WTC11 (cell line): ENCODE data around the gene MAP3K5. TPM values are rescaled to one million over a fixed set of nuclear protein-coding genes. Genes with fewer than 3 reads are reported as not detected.

ENCODE experiments used
- ATAC-seq: fragments of 200-7000 bp; cut with Tn5 transposase; 2 replicates; pipeline ENCODE4 v1.10.0; 2021; ENCODE audit warnings: mild to moderate bottlenecking, moderate library complexity
- CTCF ChIA-PET: fragments of 300-600 bp; sonication (Branson Sonifier 250); formaldehyde crosslinking; loops from one replicate; lab custom pipeline; 2021; ENCODE audit warnings: antibody characterized with exemption; lab: Charles Lee
- POLR2A ChIA-PET: fragments of 350-600 bp; sonication (Branson Sonifier 250); formaldehyde crosslinking; loops from one replicate; lab custom pipeline; 2021; ENCODE audit warnings: antibody characterized with exemption; lab: Charles Lee
- DNase-seq: peaks from one replicate; pipeline ENCODE4 v3.0.0; 2021; ENCODE audit warnings: low spot score
- H3K27ac Mint-ChIP-seq: 2 replicates; pipeline ENCODE4 v1.8.0; 2021; ENCODE audit warnings: mixed read lengths
- H3K27me3 Mint-ChIP-seq: 2 replicates; pipeline ENCODE4 v1.8.0; 2021; ENCODE audit warnings: low read depth, mild to moderate bottlenecking, moderate library complexity, mixed read lengths
- H3K36me3 Mint-ChIP-seq: 2 replicates; pipeline ENCODE4 v1.8.0; 2021; ENCODE audit warnings: mixed read lengths
- H3K4me1 Mint-ChIP-seq: 2 replicates; pipeline ENCODE4 v1.8.0; 2022; ENCODE audit warnings: mixed read lengths
- H3K4me3 Mint-ChIP-seq: 2 replicates; pipeline ENCODE4 v1.8.0; 2021; ENCODE audit warnings: mild to moderate bottlenecking, moderate library complexity, mixed read lengths
- H3K9me3 Mint-ChIP-seq: 2 replicates; pipeline ENCODE4 v1.8.0; 2021; ENCODE audit warnings: mixed read lengths
- CREB1 ChIP-seq: sonication (generic); formaldehyde crosslinking; IDR thresholded peaks from 2 replicates; pipeline ENCODE4 v1.8.0; 2023; ENCODE audit warnings: mild to moderate bottlenecking, missing genetic modification reagents
- CREM ChIP-seq: sonication (generic); formaldehyde crosslinking; IDR thresholded peaks from 2 replicates; pipeline ENCODE4 v1.8.1; 2022; ENCODE audit warnings: mild to moderate bottlenecking, missing genetic modification reagents, moderate library complexity
- FOXJ3 ChIP-seq: sonication (generic); formaldehyde crosslinking; IDR thresholded peaks from 2 replicates; pipeline ENCODE4 v1.9.0; 2021; ENCODE audit warnings: missing genetic modification reagents, mild to moderate bottlenecking, borderline replicate concordance
- GTF2I ChIP-seq: fragments of 250-450 bp; sonication (Bioruptor Pico); conservative IDR thresholded peaks from 2 replicates; pipeline ENCODE4 v1.4.0; 2021; ENCODE audit warnings: mild to moderate bottlenecking
- JAZF1 ChIP-seq: fragments of 250-450 bp; sonication (Bioruptor Pico); IDR thresholded peaks from 2 replicates; pipeline ENCODE4 v1.9.0; 2021; ENCODE audit warnings: moderate library complexity, mild to moderate bottlenecking, inconsistent platforms
- JUN ChIP-seq: sonication (generic); formaldehyde crosslinking; IDR thresholded peaks from 2 replicates; pipeline ENCODE4 v1.8.0; 2023; ENCODE audit warnings: mild to moderate bottlenecking, missing genetic modification reagents
- KAT7 ChIP-seq: sonication (generic); formaldehyde crosslinking; IDR thresholded peaks from 2 replicates; pipeline ENCODE4 v1.8.1; 2023; ENCODE audit warnings: missing genetic modification reagents, mild to moderate bottlenecking, borderline replicate concordance
- NR3C1 ChIP-seq: sonication (generic); formaldehyde crosslinking; conservative IDR thresholded peaks from 2 replicates; pipeline ENCODE4 v1.8.1; 2023; ENCODE audit warnings: low read depth, mild to moderate bottlenecking, missing genetic modification reagents
- OVOL2 ChIP-seq: fragments of 250-450 bp; sonication (Bioruptor Pico); IDR thresholded peaks from 2 replicates; pipeline ENCODE4 v1.9.0; 2021; ENCODE audit warnings: mild to moderate bottlenecking, borderline replicate concordance
- SMAD4 ChIP-seq: sonication (generic); formaldehyde crosslinking; IDR thresholded peaks from 2 replicates; pipeline ENCODE4 v1.8.0; 2022; ENCODE audit warnings: mild to moderate bottlenecking, missing genetic modification reagents
- SOX15 ChIP-seq: fragments of 250-450 bp; sonication (Bioruptor Pico); IDR thresholded peaks from 2 replicates; pipeline ENCODE4 v1.9.0; 2021; ENCODE audit warnings: mild to moderate bottlenecking
- ZNF138 ChIP-seq: sonication (generic); formaldehyde crosslinking; conservative IDR thresholded peaks from 2 replicates; pipeline ENCODE4 v1.8.1; 2022; ENCODE audit warnings: mild to moderate bottlenecking, moderate library complexity, missing genetic modification reagents
- ZNF423 ChIP-seq: fragments of 250-450 bp; sonication (Bioruptor Pico); IDR thresholded peaks from 2 replicates; pipeline ENCODE4 v2.1.2; 2022; ENCODE audit warnings: mild to moderate bottlenecking, moderate library complexity
- total RNA-seq: library from RNA; stranded (reverse); gene quantifications from 3 replicates; pipeline ENCODE4 v1.2.3, GENCODE V29; 2021
- TF ChIP-seq, protein P1 (sequence below): sonication (generic); formaldehyde crosslinking; conservative IDR thresholded peaks from 2 replicates; pipeline ENCODE4 v1.8.1; 2022; ENCODE audit warnings: mild to moderate bottlenecking, missing genetic modification reagents
- TF ChIP-seq, protein P2 (sequence below): fragments of 250-450 bp; sonication (Bioruptor Pico); IDR thresholded peaks from 2 replicates; pipeline ENCODE4 v1.9.0; 2021; ENCODE audit warnings: moderate library complexity, mild to moderate bottlenecking, inconsistent platforms, borderline replicate concordance
- TF ChIP-seq, protein P3 (sequence below): sonication (generic); formaldehyde crosslinking; IDR thresholded peaks from 2 replicates; pipeline ENCODE4 v1.8.1; 2023; ENCODE audit warnings: mild to moderate bottlenecking, missing genetic modification reagents, moderate library complexity
- TF ChIP-seq, protein P4 (sequence below): sonication (generic); formaldehyde crosslinking; IDR thresholded peaks from 2 replicates; pipeline ENCODE4 v1.8.0; 2022; ENCODE audit warnings: mild to moderate bottlenecking, missing genetic modification reagents
- TF ChIP-seq, protein P5 (sequence below): fragments of 250-450 bp; sonication (Bioruptor Pico); IDR thresholded peaks from 2 replicates; pipeline ENCODE4 v1.9.0; 2021; ENCODE audit warnings: mild to moderate bottlenecking
- TF ChIP-seq, protein P6 (sequence below): sonication (generic); formaldehyde crosslinking; IDR thresholded peaks from 2 replicates; pipeline ENCODE4 v1.8.0; 2023; ENCODE audit warnings: missing genetic modification reagents, mild to moderate bottlenecking, borderline replicate concordance

The MAP3K5 gene
- total RNA-seq, 1 experiment from 2014 or later = 1.6 TPM

DNA sequence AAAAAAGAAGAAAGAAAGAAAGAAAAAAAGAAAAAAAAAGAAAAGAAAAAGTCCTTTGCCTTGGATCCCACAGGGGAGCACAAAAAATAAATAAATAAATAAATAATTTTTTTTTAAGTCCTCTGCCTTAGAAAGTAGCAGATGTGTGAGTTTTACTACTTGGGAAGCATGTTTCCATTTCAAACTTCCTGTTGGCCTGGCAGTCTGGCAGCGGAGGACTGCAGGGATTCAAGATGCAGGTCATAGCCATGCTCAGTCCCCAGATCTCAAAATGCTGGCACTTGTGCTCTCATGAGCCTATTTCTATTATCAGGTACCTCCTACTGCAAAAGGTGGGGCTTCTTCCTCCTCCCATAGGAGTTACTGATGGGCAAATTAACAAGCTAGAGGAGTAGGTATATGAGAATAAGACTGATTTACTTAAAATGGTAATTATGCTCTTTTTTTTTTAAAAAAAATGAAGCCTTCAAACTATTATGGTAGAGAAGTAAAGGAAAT is 187.9 kb downstream of the MAP3K5 start (continued):
- no peak for TF ChIP-seq FOXJ3 (CRISPR knock-in tag)
- TF ChIP-seq, all 79 proteins: peak for 0

DNA sequence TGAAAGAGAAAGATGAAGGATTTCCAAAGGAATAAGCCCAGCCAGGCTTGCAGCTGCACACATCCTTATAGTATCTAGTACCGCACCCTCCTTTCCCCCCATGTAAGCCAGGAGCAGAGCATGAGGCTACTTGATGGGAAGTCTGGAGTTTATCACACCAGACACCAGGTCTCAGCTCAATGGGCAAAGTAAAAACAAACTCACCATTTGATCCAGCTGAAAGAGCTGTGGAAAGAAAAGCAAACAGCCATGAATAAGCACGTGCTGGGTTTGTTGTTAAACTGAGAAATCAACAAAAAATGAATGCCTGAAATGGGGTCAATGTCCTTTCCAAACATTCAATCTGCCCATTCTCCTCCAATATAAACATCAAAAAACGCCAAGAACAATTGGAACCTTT is 191.5 kb downstream of the MAP3K5 start:
- TF ChIP-seq CREB1 (CRISPR knock-in tag) (no peak), OVOL2 (CRISPR knock-in tag) (no peak), CREM (CRISPR knock-in tag) (no peak), ZNF423 (CRISPR knock-in tag) (no peak), SOX15 (CRISPR knock-in tag) (no peak), NR3C1 (no peak)
- TF ChIP-seq, protein P1, sequence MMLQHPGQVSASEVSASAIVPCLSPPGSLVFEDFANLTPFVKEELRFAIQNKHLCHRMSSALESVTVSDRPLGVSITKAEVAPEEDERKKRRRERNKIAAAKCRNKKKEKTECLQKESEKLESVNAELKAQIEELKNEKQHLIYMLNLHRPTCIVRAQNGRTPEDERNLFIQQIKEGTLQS (CRISPR knock-in tag) = no peak
- TF ChIP-seq, protein P2, sequence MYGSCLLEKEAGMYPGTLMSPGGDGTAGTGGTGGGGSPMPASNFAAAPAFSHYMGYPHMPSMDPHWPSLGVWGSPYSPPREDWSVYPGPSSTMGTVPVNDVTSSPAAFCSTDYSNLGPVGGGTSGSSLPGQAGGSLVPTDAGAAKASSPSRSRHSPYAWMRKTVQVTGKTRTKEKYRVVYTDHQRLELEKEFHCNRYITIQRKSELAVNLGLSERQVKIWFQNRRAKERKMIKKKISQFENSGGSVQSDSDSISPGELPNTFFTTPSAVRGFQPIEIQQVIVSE = no peak
- ChIA-PET POLR2A (interaction anchor here (0.6 kb wide), 1 partner anchor 119 kb away, joined by 3 read pairs; no protein-coding TSS in a partner anchor), CTCF (interaction anchor here (0.8 to 1.4 kb wide), 2 partner anchors 10 to 191 kb away, joined by 4 to 6 read pairs; partner anchors contain the start of gene MAP3K5)
- Mint-ChIP-seq H3K4me1 (no peaks in the 10 kb centered on the region), H3K4me3 (no peak overlapping the region), H3K27ac (no peak overlapping the region), H3K27me3 (no peaks in the 10 kb centered on the region), H3K36me3 (no peaks in the 10 kb centered on the region), H3K9me3 (no peaks in the 10 kb centered on the region)
- ATAC-seq (no peak), DNase-seq (no peak)

DNA sequence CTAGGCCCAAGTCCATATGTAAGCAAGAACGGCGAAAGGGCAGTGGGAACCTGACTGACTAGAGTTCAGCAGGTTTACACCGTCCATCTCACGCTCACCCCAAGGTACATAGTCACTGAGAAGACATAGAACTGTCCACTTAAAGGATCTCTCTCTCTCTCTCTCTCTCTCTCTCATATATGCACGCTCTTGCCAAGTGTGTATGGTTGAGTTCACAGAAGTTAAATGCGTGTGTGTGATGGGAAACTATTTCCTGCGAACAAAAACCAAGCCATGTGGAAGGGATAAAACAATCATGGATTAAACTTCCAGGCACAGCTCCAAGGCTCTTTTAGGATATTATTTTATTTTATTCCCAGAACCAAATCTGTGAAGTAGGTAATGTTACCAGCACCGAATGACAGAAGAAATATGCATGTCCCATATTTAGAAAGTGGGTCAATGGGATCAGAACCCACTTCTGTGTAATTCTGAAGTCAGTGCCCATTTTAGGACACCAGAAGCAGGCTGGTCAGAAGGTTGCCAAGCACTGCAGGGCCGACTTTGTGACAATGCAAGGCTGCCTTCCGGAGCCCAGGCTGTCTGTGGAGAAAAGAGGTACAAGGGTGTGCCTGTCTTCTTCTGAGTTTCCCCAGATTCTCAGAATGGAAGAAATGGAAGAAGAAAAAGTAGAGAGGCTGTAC is 192.8 kb downstream of the MAP3K5 start:
- H3K36me3 Mint-ChIP-seq = no peaks in the 10 kb centered on the region
- DNase-seq (no peak), ATAC-seq (no peak)
- no peaks in the 10 kb centered on the region for H3K27me3 Mint-ChIP-seq
- no peak overlapping the region for H3K4me3 Mint-ChIP-seq
- ChIA-PET CTCF (interaction anchor here (1.5 kb wide), 1 partner anchor 9 kb away, joined by 4 read pairs; no protein-coding TSS in a partner anchor), POLR2A (no interaction called here)
- no peak for TF ChIP-seq ZNF138 (CRISPR knock-in tag)
- no peak for TF ChIP-seq SMAD4 (CRISPR knock-in tag)
- no peak for TF ChIP-seq KAT7
- no peak for TF ChIP-seq JAZF1 (CRISPR knock-in tag)
- TF ChIP-seq, protein P3, sequence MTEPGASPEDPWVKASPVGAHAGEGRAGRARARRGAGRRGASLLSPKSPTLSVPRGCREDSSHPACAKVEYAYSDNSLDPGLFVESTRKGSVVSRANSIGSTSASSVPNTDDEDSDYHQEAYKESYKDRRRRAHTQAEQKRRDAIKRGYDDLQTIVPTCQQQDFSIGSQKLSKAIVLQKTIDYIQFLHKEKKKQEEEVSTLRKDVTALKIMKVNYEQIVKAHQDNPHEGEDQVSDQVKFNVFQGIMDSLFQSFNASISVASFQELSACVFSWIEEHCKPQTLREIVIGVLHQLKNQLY (CRISPR knock-in tag) = no peak
- TF ChIP-seq GTF2I (CRISPR knock-in tag) = no peak
- TF ChIP-seq FOXJ3 (CRISPR knock-in tag) = no peak
- TF ChIP-seq, protein P4, sequence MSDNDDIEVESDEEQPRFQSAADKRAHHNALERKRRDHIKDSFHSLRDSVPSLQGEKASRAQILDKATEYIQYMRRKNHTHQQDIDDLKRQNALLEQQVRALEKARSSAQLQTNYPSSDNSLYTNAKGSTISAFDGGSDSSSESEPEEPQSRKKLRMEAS = no peak
- no peak for TF ChIP-seq CREM (CRISPR knock-in tag)
- no peak for TF ChIP-seq JUN (CRISPR knock-in tag)
- TF ChIP-seq, protein P5, sequence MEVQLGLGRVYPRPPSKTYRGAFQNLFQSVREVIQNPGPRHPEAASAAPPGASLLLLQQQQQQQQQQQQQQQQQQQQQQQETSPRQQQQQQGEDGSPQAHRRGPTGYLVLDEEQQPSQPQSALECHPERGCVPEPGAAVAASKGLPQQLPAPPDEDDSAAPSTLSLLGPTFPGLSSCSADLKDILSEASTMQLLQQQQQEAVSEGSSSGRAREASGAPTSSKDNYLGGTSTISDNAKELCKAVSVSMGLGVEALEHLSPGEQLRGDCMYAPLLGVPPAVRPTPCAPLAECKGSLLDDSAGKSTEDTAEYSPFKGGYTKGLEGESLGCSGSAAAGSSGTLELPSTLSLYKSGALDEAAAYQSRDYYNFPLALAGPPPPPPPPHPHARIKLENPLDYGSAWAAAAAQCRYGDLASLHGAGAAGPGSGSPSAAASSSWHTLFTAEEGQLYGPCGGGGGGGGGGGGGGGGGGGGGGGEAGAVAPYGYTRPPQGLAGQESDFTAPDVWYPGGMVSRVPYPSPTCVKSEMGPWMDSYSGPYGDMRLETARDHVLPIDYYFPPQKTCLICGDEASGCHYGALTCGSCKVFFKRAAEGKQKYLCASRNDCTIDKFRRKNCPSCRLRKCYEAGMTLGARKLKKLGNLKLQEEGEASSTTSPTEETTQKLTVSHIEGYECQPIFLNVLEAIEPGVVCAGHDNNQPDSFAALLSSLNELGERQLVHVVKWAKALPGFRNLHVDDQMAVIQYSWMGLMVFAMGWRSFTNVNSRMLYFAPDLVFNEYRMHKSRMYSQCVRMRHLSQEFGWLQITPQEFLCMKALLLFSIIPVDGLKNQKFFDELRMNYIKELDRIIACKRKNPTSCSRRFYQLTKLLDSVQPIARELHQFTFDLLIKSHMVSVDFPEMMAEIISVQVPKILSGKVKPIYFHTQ = no peak
- TF ChIP-seq, protein P6, sequence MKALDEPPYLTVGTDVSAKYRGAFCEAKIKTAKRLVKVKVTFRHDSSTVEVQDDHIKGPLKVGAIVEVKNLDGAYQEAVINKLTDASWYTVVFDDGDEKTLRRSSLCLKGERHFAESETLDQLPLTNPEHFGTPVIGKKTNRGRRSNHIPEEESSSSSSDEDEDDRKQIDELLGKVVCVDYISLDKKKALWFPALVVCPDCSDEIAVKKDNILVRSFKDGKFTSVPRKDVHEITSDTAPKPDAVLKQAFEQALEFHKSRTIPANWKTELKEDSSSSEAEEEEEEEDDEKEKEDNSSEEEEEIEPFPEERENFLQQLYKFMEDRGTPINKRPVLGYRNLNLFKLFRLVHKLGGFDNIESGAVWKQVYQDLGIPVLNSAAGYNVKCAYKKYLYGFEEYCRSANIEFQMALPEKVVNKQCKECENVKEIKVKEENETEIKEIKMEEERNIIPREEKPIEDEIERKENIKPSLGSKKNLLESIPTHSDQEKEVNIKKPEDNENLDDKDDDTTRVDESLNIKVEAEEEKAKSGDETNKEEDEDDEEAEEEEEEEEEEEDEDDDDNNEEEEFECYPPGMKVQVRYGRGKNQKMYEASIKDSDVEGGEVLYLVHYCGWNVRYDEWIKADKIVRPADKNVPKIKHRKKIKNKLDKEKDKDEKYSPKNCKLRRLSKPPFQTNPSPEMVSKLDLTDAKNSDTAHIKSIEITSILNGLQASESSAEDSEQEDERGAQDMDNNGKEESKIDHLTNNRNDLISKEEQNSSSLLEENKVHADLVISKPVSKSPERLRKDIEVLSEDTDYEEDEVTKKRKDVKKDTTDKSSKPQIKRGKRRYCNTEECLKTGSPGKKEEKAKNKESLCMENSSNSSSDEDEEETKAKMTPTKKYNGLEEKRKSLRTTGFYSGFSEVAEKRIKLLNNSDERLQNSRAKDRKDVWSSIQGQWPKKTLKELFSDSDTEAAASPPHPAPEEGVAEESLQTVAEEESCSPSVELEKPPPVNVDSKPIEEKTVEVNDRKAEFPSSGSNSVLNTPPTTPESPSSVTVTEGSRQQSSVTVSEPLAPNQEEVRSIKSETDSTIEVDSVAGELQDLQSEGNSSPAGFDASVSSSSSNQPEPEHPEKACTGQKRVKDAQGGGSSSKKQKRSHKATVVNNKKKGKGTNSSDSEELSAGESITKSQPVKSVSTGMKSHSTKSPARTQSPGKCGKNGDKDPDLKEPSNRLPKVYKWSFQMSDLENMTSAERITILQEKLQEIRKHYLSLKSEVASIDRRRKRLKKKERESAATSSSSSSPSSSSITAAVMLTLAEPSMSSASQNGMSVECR (CRISPR knock-in tag) = no peak
- no peaks in the 10 kb centered on the region for H3K9me3 Mint-ChIP-seq
- H3K4me1 Mint-ChIP-seq = peaks cover 3% of the 10 kb centered on the region
- H3K27ac Mint-ChIP-seq = no peak overlapping the region
